ENCODE measurements around the gene GGPS1.
A peak's percentile ranks its signal among the peaks of the same experiment; 100 is the strongest.
"Not testable (repeated sequence)": the region's sequence is repeated elsewhere in the genome, so short reads cannot be mapped to it uniquely, and the experiment has no call there.

GGPS1 gene

GRCh38 chr1:235339746-235340145, 11.4 kb downstream of the GGPS1 start:
- no peak for DNase-seq
- TF ChIP-seq POLR2A (IDR thresholded peaks at IDR 0.05; ENCODE audit: low read length) = no peak
- TF ChIP-seq GATA1 (IDR thresholded peaks at IDR 0.05; ENCODE audit: low read depth, low read length) = no peak

GRCh38 chr1:235341334-235341733, 13.0 kb downstream of the GGPS1 start:
- no peak for DNase-seq
- no peak for TF ChIP-seq GATA1 (IDR thresholded peaks at IDR 0.05; ENCODE audit: low read depth, low read length)
- TF ChIP-seq POLR2A (IDR thresholded peaks at IDR 0.05; ENCODE audit: low read length) = no peak

GRCh38 chr1:235342039-235342438, 13.7 kb downstream of the GGPS1 start:
- DNase-seq = no peak
- no peak for TF ChIP-seq POLR2A (IDR thresholded peaks at IDR 0.05; ENCODE audit: low read length)
- TF ChIP-seq GATA1 (IDR thresholded peaks at IDR 0.05; ENCODE audit: low read depth, low read length) = no peak

- no peak for TF ChIP-seq GATA1 (IDR thresholded peaks at IDR 0.05; ENCODE audit: low read depth, low read length)
- no peak for TF ChIP-seq POLR2A (IDR thresholded peaks at IDR 0.05; ENCODE audit: low read length)
- no peak for DNase-seq
Measured at GRCh38 chr1:235342471-235342870, 14.1 kb downstream of the GGPS1 start.

GRCh38 chr1:235343726-235344125, 15.4 kb downstream of the GGPS1 start:
- no peak for DNase-seq
- TF ChIP-seq POLR2A (IDR thresholded peaks at IDR 0.05; ENCODE audit: low read length) = no peak
- TF ChIP-seq GATA1 (IDR thresholded peaks at IDR 0.05; ENCODE audit: low read depth, low read length) = no peak

GRCh38 chr1:235351441-235351840, 23.1 kb downstream of the GGPS1 start:
- TF ChIP-seq POLR2A (IDR thresholded peaks at IDR 0.05; ENCODE audit: low read length) (no peak), GATA1 (IDR thresholded peaks at IDR 0.05; ENCODE audit: low read depth, low read length) (no peak)
- DNase-seq = no peak

- TF ChIP-seq GATA1 (IDR thresholded peaks at IDR 0.05; ENCODE audit: low read depth, low read length) = no peak
- TF ChIP-seq POLR2A (IDR thresholded peaks at IDR 0.05; ENCODE audit: low read length) = no peak
- DNase-seq = no peak
Measured at GRCh38 chr1:235351898-235352297, 23.5 kb downstream of the GGPS1 start.

GRCh38 chr1:235357485-235358373, 29.4 kb downstream of the GGPS1 start:
- TF ChIP-seq POLR2A (IDR thresholded peaks at IDR 0.05; ENCODE audit: low read length) (no peak), GATA1 (IDR thresholded peaks at IDR 0.05; ENCODE audit: low read depth, low read length) (no peak)
- no peak for DNase-seq

GRCh38 chr1:235358899-235359298, 30.5 kb downstream of the GGPS1 start:
- TF ChIP-seq GATA1 (IDR thresholded peaks at IDR 0.05; ENCODE audit: low read depth, low read length) (no peak), POLR2A (IDR thresholded peaks at IDR 0.05; ENCODE audit: low read length) (no peak)

GRCh38 chr1:235364189-235364588, 35.8 kb downstream of the GGPS1 start:
- not testable (repeated sequence) for DNase-seq

More at GRCh38 chr1:235358899-235359298, 30.5 kb downstream of the GGPS1 start:
- no peak for DNase-seq

GRCh38 chr1:235366286-235366685, 37.9 kb downstream of the GGPS1 start:
- DNase-seq = peak in 1 of 2 experiments; percentile 21
- no peak for TF ChIP-seq POLR2A (IDR thresholded peaks at IDR 0.05; ENCODE audit: low read length)
- TF ChIP-seq GATA1 (IDR thresholded peaks at IDR 0.05; ENCODE audit: low read depth, low read length) = no peak

- TF ChIP-seq GATA1 (IDR thresholded peaks at IDR 0.05; ENCODE audit: low read depth, low read length) = no peak
- peak; percentile 88 for TF ChIP-seq POLR2A (IDR thresholded peaks at IDR 0.05; ENCODE audit: low read length)
- DNase-seq = peak; percentile 94 to 96
Measured at GRCh38 chr1:235367000-235367908, 38.9 kb downstream of the GGPS1 start, which contains the start of gene TBCE. TBCE (plus strand) TSS chr1:235367427; CDS start chr1:235380050, 12,623 bp downstream.

- DNase-seq = no peak
- no peak for TF ChIP-seq POLR2A (IDR thresholded peaks at IDR 0.05; ENCODE audit: low read length)
- TF ChIP-seq GATA1 (IDR thresholded peaks at IDR 0.05; ENCODE audit: low read depth, low read length) = no peak
Measured at GRCh38 chr1:235368428-235368827, 40.1 kb downstream of the GGPS1 start.

- TF ChIP-seq POLR2A (IDR thresholded peaks at IDR 0.05; ENCODE audit: low read length) (no peak), GATA1 (IDR thresholded peaks at IDR 0.05; ENCODE audit: low read depth, low read length) (no peak)
- peak in 1 of 2 experiments; percentile 11 for DNase-seq
Measured at GRCh38 chr1:235369802-235370201, 41.4 kb downstream of the GGPS1 start.
